ENCODE measurements around the gene GAS6.
A peak's percentile ranks its signal among the peaks of the same experiment; 100 is the strongest.

Gene GAS6

DNA sequence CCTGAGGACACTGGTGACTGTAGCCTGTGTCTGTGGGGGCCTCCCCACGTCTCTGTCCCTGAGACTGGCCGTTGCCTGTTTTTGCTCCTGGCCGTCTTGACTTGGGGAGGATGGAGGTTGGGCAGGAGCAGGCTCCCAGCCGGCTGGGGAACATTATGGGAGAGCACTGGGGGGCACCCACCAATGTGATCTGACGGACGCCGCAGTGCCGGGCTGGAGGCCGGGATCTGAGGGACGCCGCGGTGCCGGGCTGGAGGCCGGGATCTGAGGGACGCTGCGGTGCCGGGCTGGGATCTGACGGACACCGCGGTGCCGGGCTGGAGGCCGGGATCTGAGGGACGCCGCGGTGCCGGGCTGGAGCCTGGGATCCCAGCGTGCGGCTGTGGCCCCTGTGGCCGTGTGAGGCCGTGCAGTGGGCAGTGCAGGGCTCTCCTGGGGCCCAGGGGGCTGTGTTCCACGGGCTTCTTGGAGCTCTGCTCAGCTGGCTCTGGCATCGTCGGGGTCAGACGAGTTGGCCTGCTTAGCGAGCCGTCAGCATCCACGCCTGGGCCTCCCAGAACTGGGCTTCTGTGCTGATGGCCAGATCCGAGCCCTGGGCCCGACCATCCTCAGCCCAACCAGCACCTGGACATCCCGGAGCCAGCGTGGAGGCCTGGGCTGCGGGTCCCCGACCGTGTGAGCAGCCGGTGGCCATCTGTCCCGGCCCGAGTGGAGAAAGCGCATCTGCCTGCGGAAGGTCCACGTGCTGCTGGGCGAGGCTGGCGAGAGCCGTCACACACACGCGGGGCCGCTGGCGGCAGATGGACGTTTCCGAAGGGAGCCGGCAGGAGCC is 45.8 kb downstream of the GAS6 start:
- DNase-seq: no peak

DNA sequence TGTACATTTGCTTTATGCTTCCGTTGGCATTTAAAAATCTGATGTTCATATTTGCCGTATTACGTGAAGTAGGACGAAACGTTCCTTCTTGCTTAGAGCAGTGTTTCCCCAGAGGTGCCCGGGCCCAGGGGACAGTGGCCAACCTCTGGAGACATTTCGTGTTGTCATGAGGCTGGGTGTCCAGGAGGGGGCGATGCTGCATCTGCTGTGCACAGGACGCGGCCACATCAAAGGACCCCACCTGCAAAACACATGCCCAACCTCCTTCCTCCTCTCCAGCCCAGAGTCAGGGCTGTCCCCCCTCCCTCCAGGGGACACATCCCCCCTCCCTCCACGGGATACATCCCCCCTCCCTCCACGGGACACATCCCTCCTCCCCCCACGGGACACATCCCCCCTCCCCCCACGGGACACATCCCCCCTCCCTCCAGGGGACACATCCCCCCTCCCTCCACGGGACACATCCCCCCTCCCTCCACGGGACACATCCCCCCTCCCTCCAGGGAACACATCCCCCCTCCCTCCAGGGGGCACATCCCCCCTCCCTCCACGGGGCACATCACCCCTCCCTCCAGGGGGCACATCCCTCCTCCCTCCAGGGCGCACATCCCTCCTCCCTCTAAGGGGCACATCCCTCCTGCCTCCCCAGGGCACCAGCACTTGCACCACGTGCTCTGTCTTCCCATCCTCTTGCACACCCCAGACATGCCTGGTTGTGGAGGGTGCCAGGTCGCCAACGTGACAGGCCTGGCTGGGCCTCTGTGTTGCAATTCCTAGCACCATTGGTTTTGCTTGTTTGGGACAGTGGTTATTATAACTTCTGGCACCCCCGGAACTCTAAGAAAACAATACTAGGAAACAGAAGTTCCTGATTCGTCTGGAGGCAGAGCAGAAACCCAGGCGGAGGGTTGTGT is 46.7 kb downstream of the GAS6 start:
- DNase-seq: peak; percentile 76

DNA sequence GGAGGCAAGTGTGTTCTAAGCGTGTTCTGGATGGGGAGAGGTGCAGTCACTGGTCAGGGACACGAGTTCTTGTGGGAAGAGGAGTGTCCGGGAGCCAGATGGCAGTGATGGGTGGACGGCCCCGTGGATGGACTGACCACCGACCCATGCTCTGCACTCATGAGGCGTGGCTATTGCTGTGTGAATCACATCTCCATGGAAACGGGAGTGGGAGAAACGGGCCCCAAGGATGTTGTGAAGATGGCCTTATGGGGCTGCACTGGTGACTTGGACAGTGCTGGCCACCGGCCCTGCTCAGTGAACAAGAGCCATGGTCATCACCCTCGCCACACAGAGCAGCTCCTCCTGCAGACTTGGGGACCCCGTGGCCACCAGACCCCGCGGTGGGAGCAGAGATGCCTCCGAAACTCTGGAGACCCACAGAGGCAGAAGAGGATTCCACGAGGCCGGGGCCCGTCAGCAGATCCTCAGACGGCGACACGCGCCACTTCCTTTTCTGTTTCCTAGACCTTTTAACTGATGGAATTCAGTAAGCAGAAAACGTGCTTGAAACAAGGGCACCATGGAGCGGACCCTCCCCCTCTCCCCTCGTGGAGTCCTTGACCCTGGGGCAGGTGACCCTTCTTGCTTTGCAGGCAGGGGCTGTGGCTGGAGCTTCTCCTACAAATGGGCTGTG is 47.5 kb downstream of the GAS6 start:
- no peak for DNase-seq

DNA sequence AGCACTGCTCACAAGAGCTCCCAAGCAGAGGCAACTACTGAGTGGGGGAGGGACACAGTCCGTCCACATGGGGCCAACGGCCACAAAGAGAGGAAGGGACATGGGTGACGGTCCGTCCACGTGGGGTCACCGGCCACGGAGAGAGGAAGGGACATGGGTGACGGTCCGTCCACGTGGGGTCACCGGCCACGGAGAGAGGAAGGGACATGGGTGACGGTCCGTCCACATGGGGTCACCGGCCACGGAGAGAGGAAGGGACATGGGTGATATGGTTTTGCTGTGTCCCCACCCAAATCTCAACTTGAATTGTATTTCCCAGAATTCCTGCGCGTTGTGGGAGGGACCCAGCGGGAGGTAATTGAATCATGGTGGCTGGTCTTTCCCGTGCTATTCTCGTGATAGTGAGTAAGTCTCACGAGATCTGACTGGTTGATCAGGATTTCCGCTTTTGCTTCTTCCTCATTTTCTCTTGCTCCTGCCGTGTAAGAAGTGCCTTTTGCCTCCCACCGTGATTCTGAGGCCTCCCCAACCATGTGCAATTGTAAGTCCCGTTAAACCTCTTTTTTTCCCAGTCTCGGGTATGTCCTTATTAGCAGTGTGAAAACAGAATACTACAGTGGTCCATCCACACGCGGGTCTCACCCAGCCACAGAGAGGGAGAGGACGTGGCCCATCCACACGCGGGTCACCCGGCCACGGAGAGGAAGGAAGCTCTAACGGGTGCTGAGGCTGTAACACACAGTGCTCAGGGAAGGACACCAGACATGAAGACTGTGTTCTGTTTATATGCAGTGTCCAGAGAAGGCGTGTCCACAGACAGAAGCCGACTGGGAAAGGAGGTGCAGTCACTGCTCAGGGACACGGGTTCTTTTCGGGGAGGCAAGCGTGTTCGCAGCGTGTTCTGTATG is 48.5 kb downstream of the GAS6 start:
- no peak for DNase-seq

DNA sequence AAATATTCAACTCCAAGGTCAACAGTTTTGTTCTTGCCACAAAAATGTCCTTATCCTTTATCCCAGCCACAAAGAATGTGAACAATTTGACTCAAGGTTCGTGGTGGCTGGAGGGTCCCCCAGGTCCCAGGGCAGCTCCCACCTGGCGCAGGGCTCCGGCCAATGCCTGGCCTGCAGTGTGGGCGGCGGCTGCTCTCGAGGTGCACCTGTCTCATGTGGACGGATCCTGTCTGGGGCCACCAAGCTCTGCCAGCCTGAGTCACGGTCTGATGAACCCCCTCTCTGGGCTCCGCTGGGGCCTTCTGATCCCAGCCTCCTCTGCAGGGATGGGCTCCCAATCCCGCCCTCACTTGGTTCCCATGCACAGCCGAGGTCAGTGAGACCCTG is 49.4 kb downstream of the GAS6 start:
- no peak for DNase-seq

DNA sequence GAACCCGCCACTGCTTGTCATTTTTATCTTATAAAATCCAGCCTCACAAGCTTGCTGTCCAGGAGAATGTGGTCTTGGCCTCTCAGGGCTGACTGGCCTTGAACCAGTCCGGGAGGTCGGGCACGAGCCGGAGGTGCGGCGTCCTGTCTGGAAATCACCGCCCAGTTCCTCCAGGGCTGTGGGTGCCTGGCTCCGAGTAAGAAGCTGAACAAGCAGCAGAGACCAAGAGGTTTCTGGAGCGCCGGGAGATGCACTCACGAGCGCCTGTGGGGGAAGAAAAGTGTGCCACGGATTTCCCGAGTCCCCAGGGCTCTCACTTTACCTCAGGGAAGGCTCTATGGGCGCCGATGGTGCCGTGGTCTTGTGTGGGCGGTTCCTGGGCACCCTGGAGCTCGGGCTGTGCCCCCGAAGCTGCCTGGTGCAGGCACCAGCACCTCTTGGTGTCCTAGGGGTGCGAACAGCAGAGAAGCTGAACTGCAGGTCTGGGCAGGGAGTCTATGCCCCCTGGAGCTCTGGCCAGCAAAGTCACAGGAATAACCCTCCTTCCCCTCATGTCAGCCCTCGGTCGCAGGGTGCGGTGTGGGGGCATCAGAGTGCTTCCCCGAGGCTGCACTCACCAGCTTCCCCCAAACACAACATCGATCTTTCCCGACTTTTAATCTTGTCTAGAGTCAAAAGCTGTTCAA is 50.0 kb downstream of the GAS6 start:
- DNase-seq: no peak

GRCh38 chr13:113813070-113813748 is 50.7 kb downstream of the GAS6 start:
- DNase-seq: no peak

DNA sequence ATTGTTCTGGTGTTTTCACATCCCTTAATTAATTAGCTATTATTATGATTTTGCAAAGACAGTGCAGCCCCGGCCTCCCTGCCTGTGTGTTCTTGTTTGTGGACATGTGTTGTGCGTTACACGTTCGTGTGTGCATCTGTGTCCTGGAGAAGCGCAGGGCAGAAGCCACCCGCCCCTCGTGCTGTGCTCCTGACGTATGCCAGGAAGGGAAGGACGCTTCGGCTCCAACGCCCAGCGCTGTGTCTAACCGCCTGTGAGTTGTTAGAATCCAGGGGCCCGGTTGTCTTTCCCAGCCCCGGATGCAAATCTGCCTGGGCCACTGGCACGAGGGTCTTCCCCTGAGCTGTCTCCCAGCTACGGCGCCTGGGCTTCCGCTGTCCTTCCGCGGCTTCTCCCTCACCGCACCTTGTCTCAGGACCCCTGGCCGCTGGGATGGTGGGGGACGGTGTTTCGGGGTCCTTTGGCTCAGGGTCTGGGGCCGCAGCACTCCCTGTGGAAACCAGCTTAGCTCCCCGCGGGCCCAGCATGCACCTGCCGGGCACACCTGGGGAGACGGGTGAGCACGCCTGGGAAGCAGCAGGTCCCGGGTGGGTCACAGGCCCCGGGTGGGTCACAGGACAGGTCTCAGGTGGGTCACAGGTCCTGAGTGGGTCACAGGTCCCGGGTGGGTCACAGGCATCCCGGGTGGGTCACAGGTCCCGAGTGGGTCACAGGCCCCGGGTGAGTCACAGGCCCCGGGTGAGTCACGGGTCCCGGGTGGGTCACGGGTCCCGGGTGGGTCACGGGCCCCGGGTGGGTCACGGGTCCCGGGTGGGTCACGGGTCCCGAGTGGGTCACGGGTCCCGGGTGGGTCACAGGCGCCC is 51.5 kb downstream of the GAS6 start:
- DNase-seq: no peak

DNA sequence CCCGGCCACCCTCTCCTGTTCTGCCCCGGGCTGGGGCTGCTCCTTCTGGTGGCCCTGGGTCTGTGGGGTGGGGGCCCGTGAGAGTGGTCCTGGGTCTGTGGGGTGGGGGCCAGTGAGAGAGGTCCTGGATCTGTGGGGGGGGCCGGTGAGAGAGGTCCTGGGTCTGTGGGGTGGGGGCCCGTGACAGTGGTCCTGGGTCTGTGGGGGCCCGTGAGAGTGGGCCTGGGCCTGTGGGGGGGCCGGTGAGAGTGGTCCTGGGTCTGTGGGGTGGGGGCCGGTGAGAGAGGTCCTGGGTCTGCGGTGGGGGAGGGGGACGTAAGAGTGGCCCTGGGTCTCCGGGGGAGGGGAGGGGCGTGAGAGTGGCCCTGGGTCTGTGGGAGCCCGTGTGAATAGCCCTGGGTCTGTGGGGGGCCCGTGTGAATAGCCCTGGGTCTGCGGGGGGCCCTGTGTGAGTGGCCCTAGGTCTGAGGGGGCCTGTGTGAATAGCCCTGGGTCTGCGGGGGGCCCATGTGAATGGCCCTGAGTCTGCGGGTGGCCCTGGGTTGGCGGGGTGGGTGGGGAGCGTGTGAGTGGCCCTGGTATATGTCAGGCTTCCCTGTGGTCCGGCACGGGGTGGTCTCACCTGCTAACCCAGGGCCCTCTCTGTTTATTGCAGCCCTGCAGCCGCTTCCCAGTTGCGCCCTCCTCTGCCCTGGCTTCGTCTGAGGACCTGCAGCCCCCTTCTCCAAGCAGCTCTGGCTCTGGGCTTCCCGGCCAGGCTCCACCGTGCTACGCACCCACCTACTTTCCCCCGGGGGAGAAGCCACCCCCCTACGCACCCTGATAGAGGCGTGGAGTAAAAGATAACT is 52.6 kb downstream of the GAS6 start:
- DNase-seq: no peak

- DNase-seq: no peak
These were observed 53.2 kb downstream of the GAS6 start for GRCh38 chr13:113810640-113811039.

- DNase-seq: no peak
These were observed 53.9 kb downstream of the GAS6 start for GRCh38 chr13:113809934-113810333.

- DNase-seq: no peak
These were observed 55.6 kb downstream of the GAS6 start for GRCh38 chr13:113808058-113808834.

DNA sequence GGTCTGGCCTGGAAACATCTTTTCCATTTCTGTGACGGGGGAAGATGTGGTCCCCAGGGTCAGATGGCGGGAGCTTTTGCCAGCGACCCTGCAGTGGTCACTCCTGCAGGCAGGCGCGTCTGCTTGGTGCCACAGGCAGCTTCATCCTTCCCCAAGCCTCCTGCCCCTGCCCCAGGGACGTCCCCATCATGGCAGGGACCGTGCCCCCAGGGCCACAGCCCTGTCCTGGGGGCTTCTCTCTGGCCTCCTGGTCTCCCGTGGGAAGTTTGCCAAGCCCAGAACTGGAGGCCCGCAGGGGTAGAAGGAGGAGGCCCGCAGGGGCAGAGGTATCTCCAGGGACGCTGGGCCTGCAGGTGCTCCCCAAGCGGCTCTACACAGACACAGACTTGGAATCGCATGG is 57.4 kb downstream of the GAS6 start:
- DNase-seq: no peak

GRCh38 chr13:113806104-113806471 is 57.8 kb downstream of the GAS6 start:
- DNase-seq: no peak

- no peak for DNase-seq
These were observed 58.3 kb downstream of the GAS6 start for GRCh38 chr13:113805431-113806103.

DNA sequence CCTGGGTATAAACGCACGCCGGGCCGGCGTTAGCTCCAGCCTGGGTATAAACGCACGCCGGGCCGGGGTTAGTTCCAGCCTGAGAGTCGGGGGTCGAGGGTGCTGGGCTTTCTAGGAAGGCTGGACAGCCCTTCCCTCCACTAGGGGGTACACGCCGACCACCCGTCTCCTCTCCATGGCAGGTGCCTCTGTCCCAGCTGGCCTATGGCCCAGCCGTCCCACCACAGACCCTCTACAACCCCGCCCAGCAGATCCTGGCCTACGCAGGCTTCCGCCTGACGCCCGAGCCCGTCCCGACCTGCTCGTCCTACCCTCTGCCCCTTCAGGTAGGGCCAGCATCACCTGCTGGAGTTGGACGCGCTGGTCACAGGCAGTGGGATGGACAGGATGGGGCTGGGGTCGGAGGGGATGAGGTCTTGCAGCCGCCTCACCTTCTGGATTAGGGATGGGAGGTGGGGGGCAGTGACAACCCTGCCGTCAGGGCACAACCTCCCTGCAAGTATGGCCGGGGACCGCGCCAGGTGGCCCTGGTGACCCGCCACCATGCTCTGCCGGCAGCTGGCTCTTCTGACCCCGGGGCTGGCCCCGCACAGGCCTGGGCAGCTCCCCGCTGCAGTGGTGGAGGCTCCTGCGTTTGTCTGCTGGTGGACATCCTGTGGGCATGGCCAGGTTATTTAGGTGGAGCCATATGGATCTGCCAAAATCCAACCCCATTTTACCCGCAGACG is 59.0 kb downstream of the GAS6 start:
- DNase-seq: no peak

All from retina (tissue), 1 donor.